Colonic mucosa (tissue), 4 donors: Measurements from ENCODE around the gene USP21. TPM values are rescaled to one million over a fixed set of nuclear protein-coding genes. Genes with fewer than 3 reads are reported as not detected.

Experiments used
- DNase-seq: peaks from one replicate; pipeline ENCODE4 v3.0.0-alpha.2; 2020
- H3K27ac ChIP-seq: fragments of 200-600 bp; one replicate; pipeline ENCODE4 v1.8.0; 2021
- H3K27me3 ChIP-seq: fragments of 200-600 bp; one replicate; pipeline ENCODE4 v1.8.0; 2021
- H3K36me3 ChIP-seq: fragments of 200-600 bp; one replicate; pipeline ENCODE4 v1.8.0; 2021
- H3K4me1 ChIP-seq: fragments of 200-600 bp; one replicate; pipeline ENCODE4 v1.8.0; 2021; ENCODE audit warnings: mild to moderate bottlenecking
- H3K4me3 ChIP-seq: fragments of 200-600 bp; one replicate; pipeline ENCODE4 v1.8.0; 2021
- H3K9ac ChIP-seq, 2 donors: one replicate each; pipeline ENCODE4 v1.7.0; 2013; ENCODE audit warnings: control low read depth in 2 of 2, low read depth in 2 of 2, low read length in 2 of 2
- H3K9me3 ChIP-seq: fragments of 200-600 bp; one replicate; pipeline ENCODE4 v1.8.0; 2021
- CTCF ChIP-seq: fragments of 200-600 bp; IDR thresholded peaks from one replicate; pipeline ENCODE4 v1.8.0; 2022; ENCODE audit warnings: antibody characterized with exemption, mild to moderate bottlenecking
- intact Hi-C: fragments of 100-400 bp; cut with DNase I; formaldehyde crosslinking; loops from one replicate; pipeline ENCODE4 v1.14.1; 2022
- total RNA-seq, 2 donors: library from RNA; stranded (reverse); fragmentation: NEBNext Ultra II Directional in 1 of 2; extraction: Animal tissue kit (Norgen Biotek cat#: 25700) in 1 of 2; gene quantifications; one replicate each; pipeline ENCODE4 v1.2.1, GENCODE V29; 2021
- donor health status: healthy.
- donor health status: DM: no; HTN: no; CAD: no.
- donor health status: DM: no; HTN: no; CAD: no.

Gene USP21
- total RNA-seq, 2 donors from 2014 or later = 20.8 to 29.0 TPM

DNA sequence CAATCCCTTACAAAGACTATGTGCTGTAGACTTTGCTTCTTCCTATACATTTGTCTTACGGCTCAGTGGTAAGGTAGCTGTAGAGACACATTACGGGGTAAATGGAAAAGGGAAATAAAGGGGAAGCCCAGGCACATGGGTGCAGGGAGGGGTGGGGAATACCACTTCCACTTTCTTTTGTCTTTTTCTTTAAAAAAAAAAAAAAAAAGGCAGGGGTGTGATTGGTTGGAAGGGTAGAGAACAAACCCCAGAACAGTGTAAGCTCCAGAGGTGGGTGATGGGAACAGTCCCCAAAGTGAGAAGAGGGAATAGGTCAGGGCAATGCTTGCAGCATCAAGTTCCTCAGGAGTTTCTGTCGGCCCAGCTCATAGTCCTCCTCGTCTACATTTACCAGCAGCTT lies 37.5 kb upstream of the USP21 start:
- no peaks in the 10 kb centered on the region for H3K27me3 ChIP-seq
- TF ChIP-seq CTCF = no peak
- H3K4me3 ChIP-seq = no peak overlapping the region
- peaks cover 3% of the 10 kb centered on the region for H3K4me1 ChIP-seq
- no peak for DNase-seq
- no peak overlapping the region for H3K9ac ChIP-seq
- H3K36me3 ChIP-seq = peaks cover 4% of the 10 kb centered on the region
- intact Hi-C loops = no loop called here
- no peak overlapping the region for H3K27ac ChIP-seq
- H3K9me3 ChIP-seq = no peaks in the 10 kb centered on the region

- DNase-seq = no peak
- Histone ChIP-seq H3K9me3 (no peaks in the 10 kb centered on the region), H3K36me3 (peaks cover 4% of the 10 kb centered on the region), H3K27ac (no peak overlapping the region), H3K4me1 (no peaks in the 10 kb centered on the region), H3K4me3 (no peak overlapping the region), H3K27me3 (no peaks in the 10 kb centered on the region), H3K9ac (no peak overlapping the region)
- no peak for TF ChIP-seq CTCF
- intact Hi-C loops = no loop called here
Measured at GRCh38 chr1:161122967-161123366, 36.3 kb upstream of the USP21 start.

GRCh38 chr1:161127649-161128048 lies 31.7 kb upstream of the USP21 start:
- no peak overlapping the region for H3K9ac ChIP-seq
- TF ChIP-seq CTCF = no peak
- no peaks in the 10 kb centered on the region for H3K4me1 ChIP-seq
- DNase-seq = no peak
- no peaks in the 10 kb centered on the region for H3K27me3 ChIP-seq
- intact Hi-C loops = no loop called here
- no peaks in the 10 kb centered on the region for H3K36me3 ChIP-seq
- H3K27ac ChIP-seq = no peak overlapping the region
- H3K9me3 ChIP-seq = no peaks in the 10 kb centered on the region
- no peak overlapping the region for H3K4me3 ChIP-seq

DNA sequence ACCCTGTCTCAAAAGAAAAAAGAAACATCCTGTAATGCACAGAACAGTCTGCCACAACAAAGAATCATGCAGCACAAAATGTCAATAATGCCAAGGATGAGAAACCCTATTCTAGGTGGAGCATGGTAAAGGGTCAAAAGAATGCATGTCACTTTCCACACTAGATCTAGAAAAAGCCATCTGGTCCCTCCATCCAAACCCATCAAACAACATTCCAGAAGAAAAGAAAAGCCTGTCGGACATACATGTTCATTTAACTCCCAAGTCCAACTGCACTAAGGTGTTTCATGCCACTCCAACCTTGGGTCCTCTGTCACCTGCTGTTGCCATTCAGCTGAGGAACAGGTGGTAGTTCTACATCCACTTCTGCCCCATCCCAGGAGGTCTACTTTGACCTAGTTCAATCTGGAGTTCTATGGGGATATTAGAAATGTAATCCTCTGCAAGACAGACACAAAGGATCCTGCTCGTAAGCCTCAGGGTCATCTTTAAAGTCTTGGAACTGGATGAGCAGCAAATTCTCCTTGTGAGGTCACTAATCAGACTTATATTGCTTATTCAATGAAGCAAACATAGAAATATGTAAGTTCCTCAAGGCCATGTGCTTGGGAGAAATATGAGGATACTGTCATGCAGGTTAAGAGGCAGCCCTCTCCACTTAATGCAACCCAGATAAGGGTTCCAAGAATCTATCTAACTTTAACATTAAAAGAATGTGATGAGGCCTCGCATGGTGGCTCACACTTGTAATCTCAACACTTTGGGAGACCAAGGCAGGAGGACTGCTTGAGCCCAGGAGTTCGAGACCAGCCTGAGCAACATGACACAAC lies 30.5 kb upstream of the USP21 start:
- H3K9me3 ChIP-seq = no peaks in the 10 kb centered on the region
- no peak for DNase-seq
- no peak overlapping the region for H3K27ac ChIP-seq
- no peak for TF ChIP-seq CTCF
- no peak overlapping the region for H3K9ac ChIP-seq
- intact Hi-C loops = no loop called here
- H3K36me3 ChIP-seq = no peaks in the 10 kb centered on the region
- H3K4me3 ChIP-seq = no peak overlapping the region
- peaks cover 1% of the 10 kb centered on the region for H3K4me1 ChIP-seq
- no peaks in the 10 kb centered on the region for H3K27me3 ChIP-seq

DNA sequence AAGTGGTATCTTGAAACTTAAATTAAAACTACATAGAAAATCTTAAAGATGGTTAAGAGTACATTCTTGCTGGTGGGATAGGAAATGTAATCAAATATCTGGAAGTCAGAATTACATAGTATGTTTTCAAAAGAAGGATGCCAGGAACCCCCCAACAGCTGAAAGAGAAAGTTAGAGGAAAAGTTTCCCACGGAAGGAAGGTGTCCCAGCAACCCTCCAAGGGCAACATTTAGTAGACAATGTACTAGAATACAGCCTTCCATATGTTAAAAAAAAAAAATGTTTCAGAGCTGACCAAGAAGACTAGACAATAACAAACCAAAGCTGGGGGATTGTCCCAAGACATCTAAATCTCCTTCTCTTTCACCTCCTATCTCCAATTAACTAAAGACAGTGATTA lies 29.0 kb upstream of the USP21 start:
- H3K9me3 ChIP-seq = no peaks in the 10 kb centered on the region
- DNase-seq = no peak
- no peak for TF ChIP-seq CTCF
- H3K4me3 ChIP-seq = no peak overlapping the region
- H3K4me1 ChIP-seq = peaks cover 8% of the 10 kb centered on the region
- intact Hi-C loops = no loop called here
- no peak overlapping the region for H3K9ac ChIP-seq
- no peaks in the 10 kb centered on the region for H3K36me3 ChIP-seq
- no peak overlapping the region for H3K27ac ChIP-seq
- H3K27me3 ChIP-seq = no peaks in the 10 kb centered on the region
